ENCODE data around the gene CLCNKB.

The CLCNKB gene

GRCh38 chr1:16072095-16072494 is 28.5 kb downstream of the CLCNKB start:
- H3K27me3 ChIP-seq (ENCODE audit: insufficient read depth, low read length), result peaks cover 28% of the 10 kb centered on the region
- H3K4me3 ChIP-seq (ENCODE audit: low read length), result no peak overlapping the region
- H3K36me3 ChIP-seq (ENCODE audit: insufficient read depth, low read length), result no peaks in the 10 kb centered on the region
- no peak overlapping the region for H2AFZ ChIP-seq (ENCODE audit: low read depth, low read length)
- H3K9me3 ChIP-seq (ENCODE audit: low read length), result no peaks in the 10 kb centered on the region
- H3K4me1 ChIP-seq (ENCODE audit: insufficient read depth, low read length), result peaks cover 33% of the 10 kb centered on the region

- H3K9me3 ChIP-seq (ENCODE audit: low read length), result no peaks in the 10 kb centered on the region
- peak overlapping the region; percentile 22 for H2AFZ ChIP-seq (ENCODE audit: low read depth, low read length)
- peak overlapping the region; percentile 24 for H3K4me3 ChIP-seq (ENCODE audit: low read length)
- H3K4me1 ChIP-seq (ENCODE audit: insufficient read depth, low read length), result peaks cover 25% of the 10 kb centered on the region
- peaks cover 28% of the 10 kb centered on the region for H3K27me3 ChIP-seq (ENCODE audit: insufficient read depth, low read length)
- H3K36me3 ChIP-seq (ENCODE audit: insufficient read depth, low read length), result no peaks in the 10 kb centered on the region
Measured at GRCh38 chr1:16072616-16073484, 29.3 kb downstream of the CLCNKB start.

GRCh38 chr1:16073490-16074119 is 30.0 kb downstream of the CLCNKB start, which contains the start of gene FAM131C:
Gene FAM131C (minus strand): TSS chr1:16073651. CDS start chr1:16073442, 209 bp downstream.
- Histone ChIP-seq H3K36me3 (ENCODE audit: insufficient read depth, low read length) (no peaks in the 10 kb centered on the region), H2AFZ (ENCODE audit: low read depth, low read length) (peak within 1 kb of the TSS; percentile 22), H3K9me3 (ENCODE audit: low read length) (no peaks in the 10 kb centered on the region), H3K4me1 (ENCODE audit: insufficient read depth, low read length) (peaks cover 17% of the 10 kb centered on the region), H3K27me3 (ENCODE audit: insufficient read depth, low read length) (peaks cover 28% of the 10 kb centered on the region), H3K4me3 (ENCODE audit: low read length) (peak within 1 kb of the TSS; percentile 33)

GRCh38 chr1:16074217-16074616 is 30.6 kb downstream of the CLCNKB start:
- Histone ChIP-seq H2AFZ (ENCODE audit: low read depth, low read length) (no peak overlapping the region), H3K9me3 (ENCODE audit: low read length) (no peaks in the 10 kb centered on the region), H3K36me3 (ENCODE audit: insufficient read depth, low read length) (no peaks in the 10 kb centered on the region), H3K4me1 (ENCODE audit: insufficient read depth, low read length) (peaks cover 16% of the 10 kb centered on the region), H3K4me3 (ENCODE audit: low read length) (no peak overlapping the region), H3K27me3 (ENCODE audit: insufficient read depth, low read length) (peaks cover 28% of the 10 kb centered on the region)

- Histone ChIP-seq H3K9me3 (ENCODE audit: low read length) (no peaks in the 10 kb centered on the region), H3K4me1 (ENCODE audit: insufficient read depth, low read length) (peaks cover 16% of the 10 kb centered on the region), H2AFZ (ENCODE audit: low read depth, low read length) (no peak overlapping the region), H3K27me3 (ENCODE audit: insufficient read depth, low read length) (peaks cover 28% of the 10 kb centered on the region), H3K4me3 (ENCODE audit: low read length) (no peak overlapping the region), H3K36me3 (ENCODE audit: insufficient read depth, low read length) (no peaks in the 10 kb centered on the region)
Measured at GRCh38 chr1:16075337-16076030, 31.9 kb downstream of the CLCNKB start.

GRCh38 chr1:16076031-16076864 is 32.7 kb downstream of the CLCNKB start:
- Histone ChIP-seq H3K4me1 (ENCODE audit: insufficient read depth, low read length) (peaks cover 16% of the 10 kb centered on the region), H3K9me3 (ENCODE audit: low read length) (no peaks in the 10 kb centered on the region), H3K4me3 (ENCODE audit: low read length) (no peak overlapping the region), H3K36me3 (ENCODE audit: insufficient read depth, low read length) (no peaks in the 10 kb centered on the region), H2AFZ (ENCODE audit: low read depth, low read length) (no peak overlapping the region), H3K27me3 (ENCODE audit: insufficient read depth, low read length) (peaks cover 28% of the 10 kb centered on the region)

GRCh38 chr1:16076865-16077238 is 33.3 kb downstream of the CLCNKB start:
- H3K36me3 ChIP-seq (ENCODE audit: insufficient read depth, low read length), result no peaks in the 10 kb centered on the region

GRCh38 chr1:16077406-16078245 is 34.0 kb downstream of the CLCNKB start:
- H3K27me3 ChIP-seq (ENCODE audit: insufficient read depth, low read length), result peaks cover 18% of the 10 kb centered on the region
- H2AFZ ChIP-seq (ENCODE audit: low read depth, low read length), result no peak overlapping the region
- no peak overlapping the region for H3K4me3 ChIP-seq (ENCODE audit: low read length)
- H3K4me1 ChIP-seq (ENCODE audit: insufficient read depth, low read length), result peaks cover 13% of the 10 kb centered on the region
- no peaks in the 10 kb centered on the region for H3K36me3 ChIP-seq (ENCODE audit: insufficient read depth, low read length)
- no peaks in the 10 kb centered on the region for H3K9me3 ChIP-seq (ENCODE audit: low read length)

More at GRCh38 chr1:16076865-16077238, 33.3 kb downstream of the CLCNKB start:
- H2AFZ ChIP-seq (ENCODE audit: low read depth, low read length), result no peak overlapping the region
- H3K4me3 ChIP-seq (ENCODE audit: low read length), result no peak overlapping the region
- H3K27me3 ChIP-seq (ENCODE audit: insufficient read depth, low read length), result peaks cover 25% of the 10 kb centered on the region
- H3K9me3 ChIP-seq (ENCODE audit: low read length), result no peaks in the 10 kb centered on the region
- peaks cover 16% of the 10 kb centered on the region for H3K4me1 ChIP-seq (ENCODE audit: insufficient read depth, low read length)

GRCh38 chr1:16078925-16079656 is 35.5 kb downstream of the CLCNKB start:
- Histone ChIP-seq H3K4me1 (ENCODE audit: insufficient read depth, low read length) (peaks cover 2% of the 10 kb centered on the region), H3K9me3 (ENCODE audit: low read length) (no peaks in the 10 kb centered on the region), H3K36me3 (ENCODE audit: insufficient read depth, low read length) (no peaks in the 10 kb centered on the region), H3K4me3 (ENCODE audit: low read length) (no peak overlapping the region), H3K27me3 (ENCODE audit: insufficient read depth, low read length) (peaks cover 13% of the 10 kb centered on the region), H2AFZ (ENCODE audit: low read depth, low read length) (peak overlapping the region; percentile 46)

GRCh38 chr1:16080422-16081150 is 37.0 kb downstream of the CLCNKB start:
- no peak overlapping the region for H2AFZ ChIP-seq (ENCODE audit: low read depth, low read length)
- H3K4me3 ChIP-seq (ENCODE audit: low read length), result no peak overlapping the region
- H3K27me3 ChIP-seq (ENCODE audit: insufficient read depth, low read length), result peaks cover 9% of the 10 kb centered on the region
- H3K36me3 ChIP-seq (ENCODE audit: insufficient read depth, low read length), result no peaks in the 10 kb centered on the region
- H3K9me3 ChIP-seq (ENCODE audit: low read length), result no peaks in the 10 kb centered on the region
- no peaks in the 10 kb centered on the region for H3K4me1 ChIP-seq (ENCODE audit: insufficient read depth, low read length)

- Histone ChIP-seq H3K36me3 (ENCODE audit: insufficient read depth, low read length) (no peaks in the 10 kb centered on the region), H3K4me3 (ENCODE audit: low read length) (no peak overlapping the region), H2AFZ (ENCODE audit: low read depth, low read length) (no peak overlapping the region), H3K27me3 (ENCODE audit: insufficient read depth, low read length) (peaks cover 2% of the 10 kb centered on the region), H3K4me1 (ENCODE audit: insufficient read depth, low read length) (no peaks in the 10 kb centered on the region), H3K9me3 (ENCODE audit: low read length) (no peaks in the 10 kb centered on the region)
Measured at GRCh38 chr1:16081636-16082035, 38.1 kb downstream of the CLCNKB start.

Measured in neuron (in vitro differentiated cells).